Right ventricle myocardium inferior (tissue), 1 donor: ENCODE results near the gene ZBTB42. TPM values are rescaled to one million over a fixed set of nuclear protein-coding genes. Genes with fewer than 3 reads are reported as not detected.

Source experiments
- ATAC-seq: fragments of 200-7000 bp; cut with Tn5 transposase; one replicate; pipeline ENCODE4 v1.9.1; 2020; ENCODE audit warnings: mild to moderate bottlenecking, moderate library complexity
- DNase-seq: peaks from one replicate; pipeline ENCODE4 v3.0.0; 2021; ENCODE audit errors: missing footprints
- intact Hi-C: fragments of 100-400 bp; cut with DNase I; formaldehyde crosslinking; loops from one replicate; pipeline ENCODE4 v1.11.0; 2022
- total RNA-seq: library from RNA; stranded (reverse); fragmentation: NEBNext Ultra II Directional; extraction: Animal tissue kit (Norgen Biotek cat#: 25700); gene quantifications from one replicate; pipeline ENCODE4 v1.2.1, GENCODE V29; 2021
- donor health status: DM: no; HTN: yes; CAD: no; lungs with severe emphysema.

Gene ZBTB42
- total RNA-seq, 1 donor from 2014 or later, result 5.6 TPM

- intact Hi-C loops, result no loop called here
- ATAC-seq (no peak), DNase-seq (no peak)
Observed at GRCh38 chr14:104779776-104780512, 21.0 kb upstream of the ZBTB42 start.

DNA sequence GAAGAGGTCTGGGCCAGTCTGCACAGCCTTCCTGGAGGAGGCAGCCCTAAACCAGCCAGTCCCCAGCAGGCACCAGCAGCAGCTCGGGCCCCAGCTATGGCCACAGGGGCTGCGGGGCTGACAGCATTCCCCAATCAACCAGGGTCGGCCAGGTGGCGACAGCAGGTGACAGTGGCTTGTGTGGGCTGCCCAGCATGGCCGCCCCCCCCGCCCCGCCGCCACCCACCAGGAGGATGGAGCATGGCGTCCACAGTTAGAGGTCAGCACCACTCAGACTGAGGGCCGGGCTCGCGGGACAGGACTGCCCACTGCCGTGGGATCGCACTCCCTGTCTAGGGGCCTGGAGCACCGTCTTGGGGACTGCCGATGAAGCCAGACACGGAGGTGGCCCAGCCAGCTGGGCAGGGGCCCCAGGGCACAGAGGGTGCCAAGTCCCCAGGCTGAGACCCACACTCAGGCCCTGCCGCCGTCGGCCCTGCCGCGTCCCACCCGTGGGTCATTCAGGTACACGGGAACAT lies 20.3 kb upstream of the ZBTB42 start:
- DNase-seq, result no peak
- no peak for ATAC-seq
- intact Hi-C loops, result no loop called here

GRCh38 chr14:104781271-104782077 lies 19.4 kb upstream of the ZBTB42 start:
- intact Hi-C loops, result no loop called here
- DNase-seq (no peak), ATAC-seq (no peak)

GRCh38 chr14:104782086-104782807 lies 18.7 kb upstream of the ZBTB42 start:
- DNase-seq (no peak), ATAC-seq (no peak)

DNA sequence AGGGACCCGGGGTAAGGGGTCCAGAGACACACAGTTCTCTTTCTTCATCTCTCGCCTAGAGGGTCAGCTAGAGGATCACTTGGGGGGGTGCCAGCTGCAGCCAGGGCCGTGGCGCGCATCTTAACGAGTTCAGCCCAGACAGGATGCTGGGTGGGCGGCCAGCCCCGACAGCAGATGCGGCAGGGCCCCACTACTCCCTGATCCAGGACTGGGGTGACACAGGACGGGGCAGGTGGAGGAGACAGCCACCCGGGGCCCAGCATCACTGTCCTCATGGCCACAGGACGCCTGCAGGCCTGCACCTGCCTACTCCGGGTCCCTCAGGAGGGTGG lies 18.1 kb upstream of the ZBTB42 start:
- intact Hi-C loops, result no loop called here
- ATAC-seq, result no peak

More at GRCh38 chr14:104782086-104782807, 18.7 kb upstream of the ZBTB42 start:
- intact Hi-C loops, result no loop called here

GRCh38 chr14:104783484-104784217 lies 17.2 kb upstream of the ZBTB42 start:
- intact Hi-C loops, result no loop called here
- DNase-seq (no peak), ATAC-seq (no peak)

More for the DNA sequence above, 18.1 kb upstream of the ZBTB42 start:
- no peak for DNase-seq

GRCh38 chr14:104784218-104784568 lies 16.7 kb upstream of the ZBTB42 start:
- DNase-seq (no peak), ATAC-seq (no peak)
- intact Hi-C loops, result no loop called here

DNA sequence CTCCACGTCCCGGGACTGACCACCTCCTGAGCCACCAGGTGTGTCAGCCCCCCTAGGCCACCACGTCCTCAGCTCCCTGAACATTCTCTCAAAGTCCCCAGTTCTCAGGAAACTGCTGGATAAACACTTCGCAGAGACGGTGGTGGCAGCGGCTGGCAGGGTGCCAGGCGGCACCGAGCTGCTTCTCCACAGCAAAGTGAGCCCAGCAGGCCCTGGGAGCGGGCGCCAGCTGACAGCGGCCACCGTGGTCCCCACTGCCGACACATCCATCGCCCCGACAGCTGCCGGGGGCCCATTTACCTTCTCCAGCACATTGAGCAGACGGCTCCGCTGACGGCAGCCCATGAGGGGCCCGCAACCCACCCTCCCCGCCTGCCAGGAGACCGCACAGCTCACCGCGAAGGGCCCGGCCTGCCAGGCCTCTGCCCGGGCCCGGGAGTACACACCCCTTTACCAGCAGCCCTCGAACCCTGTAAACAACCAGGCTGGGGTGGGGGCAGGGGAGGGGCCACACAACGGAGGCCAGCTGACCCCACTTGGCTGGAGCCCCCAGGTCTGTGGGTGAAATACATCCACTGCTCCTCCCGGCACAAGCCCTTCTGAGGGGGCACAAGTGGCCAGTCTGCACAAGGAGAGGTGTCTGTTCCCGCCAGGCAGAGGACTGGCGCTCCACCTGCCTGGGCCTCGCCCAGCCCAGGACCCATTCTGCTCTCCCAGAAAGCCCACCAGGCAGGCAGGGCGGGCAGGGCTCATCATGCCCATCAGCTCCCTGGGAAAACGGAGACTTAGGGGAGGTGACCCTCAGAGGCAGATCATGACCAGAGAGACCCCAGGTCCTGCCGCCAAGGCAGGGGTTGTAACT lies 15.8 kb upstream of the ZBTB42 start:
- no peak for DNase-seq
- intact Hi-C loops, result no loop called here

GRCh38 chr14:104785708-104786080 lies 15.2 kb upstream of the ZBTB42 start:
- ATAC-seq (no peak), DNase-seq (no peak)
- intact Hi-C loops, result no loop called here

More for the DNA sequence above, 15.8 kb upstream of the ZBTB42 start:
- no peak for ATAC-seq

DNA sequence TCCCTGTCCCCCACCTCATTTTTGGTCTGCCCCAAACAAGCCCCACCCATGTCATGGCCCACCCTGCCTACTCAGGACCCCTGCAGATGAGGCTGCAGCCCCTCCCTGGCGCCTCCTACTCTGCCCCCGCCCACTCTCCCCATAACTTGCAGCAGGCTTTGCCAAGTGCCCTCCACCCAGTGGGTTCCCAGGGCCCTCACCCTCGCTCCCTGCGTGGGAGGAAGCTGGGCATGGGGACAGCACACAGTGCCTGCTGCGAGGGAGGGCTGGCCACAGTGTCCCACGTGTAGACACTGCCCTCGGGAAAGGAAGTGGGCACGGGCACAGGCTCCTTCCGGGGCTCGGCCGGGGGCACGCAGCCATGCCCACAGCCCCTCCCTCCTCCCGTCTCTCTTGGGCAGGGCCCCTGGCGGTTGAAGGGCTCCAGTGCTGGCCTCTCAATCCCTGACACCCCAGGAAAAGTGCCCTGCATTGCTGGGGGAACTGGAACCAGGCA lies 14.8 kb upstream of the ZBTB42 start:
- ATAC-seq, result peak; percentile 40
- DNase-seq, result no peak
- intact Hi-C loops, result no loop called here

- ATAC-seq (no peak), DNase-seq (no peak)
Observed at GRCh38 chr14:104786726-104787675, 13.9 kb upstream of the ZBTB42 start.

DNA sequence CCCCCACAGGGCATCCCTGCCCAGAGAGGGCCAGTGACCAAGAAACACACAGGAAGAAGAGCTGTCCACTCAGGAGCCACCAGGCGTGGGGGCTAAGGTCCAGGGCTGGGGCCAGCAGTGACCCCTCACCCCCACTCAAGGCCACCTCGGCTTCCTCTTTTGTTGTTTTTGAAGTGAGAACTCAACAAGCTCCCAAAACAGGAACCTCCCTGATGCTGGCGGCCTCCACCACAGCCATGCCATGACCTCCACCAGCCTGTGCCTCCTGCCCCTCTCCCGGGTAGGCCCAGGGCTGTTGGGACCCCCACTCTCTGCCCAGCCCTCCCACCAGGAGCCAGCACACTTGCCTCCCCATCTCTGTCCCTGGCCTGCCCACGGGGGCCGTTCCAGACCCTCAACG lies 13.2 kb upstream of the ZBTB42 start:
- intact Hi-C loops, result no loop called here
- DNase-seq (peak; percentile 85), ATAC-seq (no peak)

More at GRCh38 chr14:104786726-104787675, 13.9 kb upstream of the ZBTB42 start:
- intact Hi-C loops, result no loop called here

- DNase-seq, result no peak
- ATAC-seq, result no peak
- intact Hi-C loops, result no loop called here
Observed at GRCh38 chr14:104788161-104788818, 12.6 kb upstream of the ZBTB42 start.

DNA sequence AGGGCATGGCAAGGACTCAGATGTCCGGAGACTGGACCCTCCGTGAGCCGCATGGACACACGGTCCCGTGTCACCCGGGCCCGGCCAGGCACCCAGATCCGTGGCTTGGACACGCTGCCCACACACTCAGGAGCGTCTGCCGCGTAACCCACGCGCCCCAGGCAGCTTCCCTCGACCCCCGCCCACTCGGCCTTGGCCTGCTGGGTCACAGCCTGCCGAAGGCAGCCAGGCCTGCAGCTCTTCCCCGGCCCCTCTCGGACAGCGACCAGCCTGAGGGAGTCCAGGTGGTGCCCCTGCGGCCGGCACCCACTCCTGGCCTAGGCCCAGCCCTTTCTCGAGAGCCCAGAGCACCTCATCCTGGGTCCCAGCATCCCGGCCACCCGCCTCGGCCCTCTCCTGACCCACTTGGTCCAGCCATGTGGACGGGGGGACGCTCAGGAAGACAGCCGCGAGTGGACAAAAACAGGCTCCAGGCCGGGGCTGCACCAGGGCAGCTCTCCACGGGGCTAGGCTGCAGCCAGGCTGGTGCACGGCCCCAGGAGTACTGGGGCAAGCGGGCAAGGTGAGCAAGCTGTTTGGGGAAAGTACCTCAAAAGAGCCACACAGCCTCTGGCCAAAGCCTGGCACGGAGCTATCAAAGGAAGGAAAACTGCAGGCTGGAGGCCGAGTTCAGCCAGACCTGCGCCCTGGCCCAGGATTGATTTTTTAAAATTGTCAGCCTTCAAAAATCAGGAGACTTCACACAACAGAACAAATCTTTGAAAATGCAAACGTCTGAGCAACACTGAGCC lies 11.8 kb upstream of the ZBTB42 start:
- DNase-seq (no peak), ATAC-seq (no peak)
- intact Hi-C loops, result no loop called here
